Hippocampal formation (tissue), 2 donors: ENCODE results near the gene SLC18A2.

Experiments
- DNase-seq, 2 donors: peaks; one replicate each; lab custom pipeline; 2025; lab: John Stamatoyannopoulos, UW

SLC18A2 gene

GRCh38 chr10:117237401-117237991, 3.4 kb upstream of the SLC18A2 start:
- DNase-seq = no peak

GRCh38 chr10:117239051-117239450, 1.9 kb upstream of the SLC18A2 start:
- DNase-seq = no peak

- no peak for DNase-seq
Measured at GRCh38 chr10:117239721-117240620, 943 bp upstream of the SLC18A2 start.

GRCh38 chr10:117241541-117242462, 888 bp downstream of the SLC18A2 start:
- no peak for DNase-seq

GRCh38 chr10:117242463-117242832, 1.5 kb downstream of the SLC18A2 start:
- DNase-seq = no peak

GRCh38 chr10:117246997-117247671, 6.2 kb downstream of the SLC18A2 start:
- DNase-seq = no peak

- no peak for DNase-seq
Measured at GRCh38 chr10:117248750-117249465, 8.0 kb downstream of the SLC18A2 start.

GRCh38 chr10:117249493-117250093, 8.7 kb downstream of the SLC18A2 start:
- no peak for DNase-seq

- DNase-seq = no peak
Measured at GRCh38 chr10:117250411-117250810, 9.5 kb downstream of the SLC18A2 start.

GRCh38 chr10:117253908-117254307, 13.0 kb downstream of the SLC18A2 start:
- DNase-seq = no peak

- DNase-seq = no peak
Measured at GRCh38 chr10:117254338-117254737, 13.4 kb downstream of the SLC18A2 start.

- no peak for DNase-seq
Measured at GRCh38 chr10:117254774-117255735, 14.1 kb downstream of the SLC18A2 start.

- DNase-seq = no peak
Measured at GRCh38 chr10:117255835-117256460, 15.0 kb downstream of the SLC18A2 start.

- no peak for DNase-seq
Measured at GRCh38 chr10:117256910-117257309, 16.0 kb downstream of the SLC18A2 start.

- DNase-seq = no peak
Measured at GRCh38 chr10:117257721-117258120, 16.8 kb downstream of the SLC18A2 start.

GRCh38 chr10:117259279-117259678, 18.4 kb downstream of the SLC18A2 start:
- DNase-seq = no peak

- DNase-seq = no peak
Measured at GRCh38 chr10:117260084-117260483, 19.2 kb downstream of the SLC18A2 start.

- DNase-seq = no peak
Measured at GRCh38 chr10:117261501-117261900, 20.6 kb downstream of the SLC18A2 start.

GRCh38 chr10:117262291-117262902, 21.5 kb downstream of the SLC18A2 start:
- no peak for DNase-seq
